Peyer's patch (tissue), 4 donors: ENCODE measurements around the gene ELP4. TPM values are rescaled to one million over a fixed set of nuclear protein-coding genes. Genes with fewer than 3 reads are reported as not detected.

Source experiments
- DNase-seq, 3 donors: peaks; one replicate each; pipeline ENCODE4 v3.0.0-alpha.2; 2017 to 2019
- H3K27ac ChIP-seq, 4 donors: fragments of 200-600 bp; sonication (generic); one replicate each; pipeline ENCODE4 v1.5.1; 2016 to 2019
- H3K27me3 ChIP-seq, 2 donors: fragments of 200-600 bp; sonication (generic); one replicate each; pipeline ENCODE4 v1.5.1; 2019
- H3K36me3 ChIP-seq, 3 donors: fragments of 200-600 bp; sonication (generic); one replicate each; pipeline ENCODE4 v1.5.1; 2016 to 2019
- H3K4me1 ChIP-seq, 4 donors: fragments of 200-600 bp; sonication (generic); one replicate each; pipeline ENCODE4 v1.5.1; 2016 to 2019
- H3K4me3 ChIP-seq, 4 donors: fragments of 200-600 bp; sonication (generic); 1 replicate in 3 of 4; 2 replicates in 1 of 4; pipeline ENCODE4 v1.5.1; 2016 to 2019; ENCODE audit warnings: mild to moderate bottlenecking in 1 of 4
- H3K9me3 ChIP-seq, 4 donors: fragments of 200-600 bp; sonication (generic); one replicate each; pipeline ENCODE4 v1.5.1; 2016 to 2019; ENCODE audit warnings: mild to moderate bottlenecking in 1 of 4
- CTCF ChIP-seq, 6 experiments: fragments of 450-650 bp in 4 of 6; fragments of 200-600 bp in 2 of 6; sonication (generic) in 1 of 6; IDR thresholded peaks; one replicate each; pipeline ENCODE4 v1.5.1; 2017 to 2019; ENCODE audit warnings: antibody characterized with exemption in 6 of 6, mild to moderate bottlenecking in 3 of 6, moderate library complexity in 1 of 6
- POLR2A ChIP-seq, 2 donors: fragments of 450-650 bp; IDR thresholded peaks; one replicate each; pipeline ENCODE4 v1.5.1; 2017; ENCODE audit warnings: antibody characterized with exemption in 2 of 2, mild to moderate bottlenecking in 2 of 2, moderate library complexity in 2 of 2
- total RNA-seq, 4 donors: library from RNA; depleted of rRNA; stranded (reverse); fragments of >200 nt; gene quantifications; one replicate each; pipeline ENCODE4 v1.1.0, GENCODE V29; 2016

ELP4 gene
- total RNA-seq, 4 donors from 2014 or later = 13.3 to 33.0 (median 21.3) TPM

DNA sequence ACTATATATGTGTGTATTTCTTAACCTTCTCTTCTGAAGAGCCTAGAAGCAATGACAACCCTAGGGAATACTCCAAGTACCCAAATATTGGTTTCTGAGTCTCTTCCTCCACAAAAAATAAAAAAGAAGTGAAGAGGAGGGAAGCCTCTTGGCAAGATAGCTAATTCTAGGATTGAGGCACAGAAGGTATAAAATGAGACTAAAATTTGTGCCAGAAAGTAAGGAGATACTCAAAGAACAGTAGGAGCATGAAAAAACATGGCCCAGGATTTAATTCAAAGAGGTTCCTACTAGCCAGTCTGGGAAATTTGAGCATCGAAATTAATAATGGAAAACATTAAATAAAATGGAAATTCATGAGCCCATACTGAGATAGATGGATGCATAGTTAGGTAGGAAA, 189.5 kb downstream of the ELP4 start:
- H3K9me3 ChIP-seq = no peaks in the 10 kb centered on the region
- no peaks in the 10 kb centered on the region for H3K4me1 ChIP-seq
- no peak overlapping the region for H3K4me3 ChIP-seq
- no peak for DNase-seq
- no peaks in the 10 kb centered on the region for H3K27me3 ChIP-seq
- TF ChIP-seq POLR2A (IDR thresholded peaks at IDR 0.05) (no peak), CTCF (IDR thresholded peaks at IDR 0.05) (no peak)
- H3K27ac ChIP-seq = no peak overlapping the region
- H3K36me3 ChIP-seq = no peaks in the 10 kb centered on the region

DNA sequence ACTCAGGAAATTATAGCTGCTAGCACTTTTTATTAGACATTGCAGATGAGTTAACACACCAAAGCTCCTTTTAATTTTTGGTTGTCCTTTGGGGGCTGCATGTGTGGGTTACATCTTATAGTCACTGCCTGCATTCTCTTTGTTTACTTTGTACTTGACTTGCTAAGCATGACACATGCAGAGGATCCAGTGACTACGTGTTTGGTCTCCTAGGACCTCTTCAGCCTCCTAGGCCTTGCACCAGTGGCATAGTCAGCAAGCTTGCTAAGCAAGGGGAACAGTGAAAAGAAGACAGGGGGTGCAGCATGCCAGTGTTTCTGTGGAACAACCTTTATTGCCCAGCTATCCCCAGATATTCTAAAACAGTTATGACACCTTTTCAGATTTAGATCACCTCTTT, 193.4 kb downstream of the ELP4 start:
- TF ChIP-seq CTCF (IDR thresholded peaks at IDR 0.05) = no peak
- TF ChIP-seq POLR2A (IDR thresholded peaks at IDR 0.05) = no peak
- DNase-seq = no peak
- H3K4me1 ChIP-seq = no peaks in the 10 kb centered on the region
- H3K36me3 ChIP-seq = no peaks in the 10 kb centered on the region
- H3K4me3 ChIP-seq = no peak overlapping the region
- no peak overlapping the region for H3K27ac ChIP-seq
- H3K27me3 ChIP-seq = no peaks in the 10 kb centered on the region
- H3K9me3 ChIP-seq = no peaks in the 10 kb centered on the region

DNA sequence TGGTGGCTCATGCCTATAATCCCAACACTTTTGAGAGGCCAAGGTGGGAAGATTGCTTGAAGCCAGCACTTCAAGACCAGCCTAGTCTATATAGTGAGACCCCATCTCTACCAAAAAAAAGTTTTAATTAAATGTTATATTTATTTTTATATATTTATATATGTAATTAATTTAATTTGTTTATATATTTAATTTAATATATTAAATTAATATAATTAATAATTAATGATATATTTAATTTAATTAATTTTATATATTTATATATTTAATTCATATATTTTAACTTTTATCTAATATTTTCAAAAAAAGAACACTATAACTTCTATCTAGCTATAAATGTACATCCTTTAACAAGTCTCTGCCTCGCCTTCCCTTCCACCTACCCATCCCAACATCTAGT, 196.8 kb downstream of the ELP4 start:
- Histone ChIP-seq H3K27ac (no peak overlapping the region), H3K4me1 (no peaks in the 10 kb centered on the region), H3K4me3 (no peak overlapping the region), H3K9me3 (no peaks in the 10 kb centered on the region), H3K36me3 (no peaks in the 10 kb centered on the region), H3K27me3 (no peaks in the 10 kb centered on the region)
- no peak for DNase-seq
- TF ChIP-seq CTCF (IDR thresholded peaks at IDR 0.05) = no peak

DNA sequence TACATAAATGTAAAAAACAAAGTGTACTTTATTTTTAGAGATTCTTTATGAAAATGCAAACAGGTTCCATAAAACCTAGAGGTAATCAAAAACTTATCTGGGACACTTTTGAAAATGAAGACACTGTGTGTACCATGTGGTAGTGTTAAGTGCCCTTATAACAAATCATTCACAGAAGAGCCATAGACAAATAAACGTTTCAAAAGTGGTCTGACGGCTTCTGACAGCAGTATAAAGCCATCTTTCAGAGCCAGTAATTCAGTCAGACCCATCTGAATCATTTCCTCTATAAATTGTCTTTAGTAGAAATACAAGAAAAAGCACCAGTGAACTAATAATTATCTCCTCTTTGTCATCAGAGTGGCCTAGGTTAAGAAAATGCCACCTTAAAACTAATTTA, 201.6 kb downstream of the ELP4 start:
- TF ChIP-seq CTCF (IDR thresholded peaks at IDR 0.05) (no peak), POLR2A (IDR thresholded peaks at IDR 0.05) (no peak)
- no peaks in the 10 kb centered on the region for H3K9me3 ChIP-seq
- no peaks in the 10 kb centered on the region for H3K27me3 ChIP-seq
- no peaks in the 10 kb centered on the region for H3K36me3 ChIP-seq
- DNase-seq = no peak
- H3K4me1 ChIP-seq = no peaks in the 10 kb centered on the region
- H3K27ac ChIP-seq = no peak overlapping the region
- H3K4me3 ChIP-seq = no peak overlapping the region

- Histone ChIP-seq H3K27ac (no peak overlapping the region), H3K27me3 (no peaks in the 10 kb centered on the region), H3K4me1 (no peaks in the 10 kb centered on the region), H3K36me3 (no peaks in the 10 kb centered on the region), H3K4me3 (no peak overlapping the region), H3K9me3 (no peaks in the 10 kb centered on the region)
- no peak for TF ChIP-seq CTCF (IDR thresholded peaks at IDR 0.05)
- no peak for TF ChIP-seq POLR2A (IDR thresholded peaks at IDR 0.05)
- DNase-seq = no peak
Observed at GRCh38 chr11:31712851-31713250, 203.3 kb downstream of the ELP4 start.

- no peak for TF ChIP-seq CTCF (IDR thresholded peaks at IDR 0.05)
- TF ChIP-seq POLR2A (IDR thresholded peaks at IDR 0.05) = no peak
- no peaks in the 10 kb centered on the region for H3K27me3 ChIP-seq
- H3K9me3 ChIP-seq = no peaks in the 10 kb centered on the region
- no peak for DNase-seq
- no peak overlapping the region for H3K27ac ChIP-seq
- H3K4me3 ChIP-seq = no peak overlapping the region
- H3K36me3 ChIP-seq = no peaks in the 10 kb centered on the region
- no peaks in the 10 kb centered on the region for H3K4me1 ChIP-seq
Observed at GRCh38 chr11:31714840-31715239, 205.3 kb downstream of the ELP4 start.
